ENCODE results near the gene TCF4.

TCF4 gene

GRCh38 chr18:55173291-55173690 lies 414.7 kb downstream of the TCF4 start:
- no peak overlapping the region for H3K4me3 ChIP-seq
- TF ChIP-seq EZH2 (IDR thresholded peaks at IDR 0.05) = no peak
- TF ChIP-seq POLR2AphosphoS5 (IDR thresholded peaks at IDR 0.05; ENCODE audit: borderline replicate concordance, low read depth, low read length) = no peak
- no peak for TF ChIP-seq FOXP2 (optimal IDR thresholded peaks at IDR 0.05; ENCODE audit: control extremely low read depth, extremely low read length, insufficient read depth)
- no peak for DNase-seq (ENCODE audit: low read depth, low spot score)

More at GRCh38 chr18:55173291-55173690, 414.7 kb downstream of the TCF4 start:
- Histone ChIP-seq H3K36me3 (ENCODE audit: insufficient read depth, low read length) (no peaks in the 10 kb centered on the region), H3K9ac (ENCODE audit: insufficient read length) (no peak overlapping the region), H3K9me3 (ENCODE audit: low read depth, low read length) (no peaks in the 10 kb centered on the region), H3K27ac (no peak overlapping the region)
